Renal pelvis (tissue), 12 donors: ENCODE results near the gene ZNF611. TPM values are rescaled to one million over a fixed set of nuclear protein-coding genes. Genes with fewer than 3 reads are reported as not detected.
"Not testable (repeated sequence)": the region's sequence is repeated elsewhere in the genome, so short reads cannot be mapped to it uniquely, and the experiment has no call there.

ENCODE experiments used
- DNase-seq: peaks from one replicate; pipeline ENCODE4 v3.0.0-alpha.2; 2013
- long read RNA-seq, 16 experiments: transcript quantifications; one replicate each; lab custom pipeline, GENCODE V29; 2026
- polyA plus RNA-seq, 3 donors: library from polyadenylated mRNA; unstranded; fragments of 120-200 nt; gene quantifications; one replicate each; pipeline ENCODE4 v1.2.1, GENCODE V29; 2013; ENCODE audit not compliant: insufficient read length in 3 of 3

The ZNF611 gene
- 10 to 100 TPM; 14.8 to 33.3 (median 27.2) TPM for polyA plus RNA-seq
- long read RNA-seq, donor 1, result 0 reads
- long read RNA-seq, donor 2, partial matches to known transcripts, result 0 of 1 reads
- long read RNA-seq, donor 2, other reads (novel, unspliced or antisense), result 0 of 1 reads
- long read RNA-seq, donor 3, result 0 reads
- long read RNA-seq, donor 4, result 0 reads
- long read RNA-seq, donor 5, result 0 reads
- long read RNA-seq, donor 6, full-length matches to known transcripts, result 1 of 1 reads
- long read RNA-seq, donor 6, partial matches to known transcripts, result 0 of 1 reads
- long read RNA-seq, donor 6, other reads (novel, unspliced or antisense), result 0 of 1 reads
- long read RNA-seq, donor 7, full-length matches to known transcripts, result 2 of 2 reads
- long read RNA-seq, donor 7, partial matches to known transcripts, result 0 of 2 reads
- long read RNA-seq, donor 7, other reads (novel, unspliced or antisense), result 0 of 2 reads
- long read RNA-seq, donor 8, full-length matches to known transcripts, result 2 of 2 reads
- long read RNA-seq, donor 8, partial matches to known transcripts, result 0 of 2 reads
- long read RNA-seq, donor 8, other reads (novel, unspliced or antisense), result 0 of 2 reads
- long read RNA-seq, donor 9, result 0 reads
- long read RNA-seq, donor 10, result 0 reads
- long read RNA-seq, donor 11, result 0 reads
- long read RNA-seq, donor 12, full-length matches to known transcripts, result 1 of 1 reads
- long read RNA-seq, donor 12, partial matches to known transcripts, result 0 of 1 reads
- long read RNA-seq, donor 12, other reads (novel, unspliced or antisense), result 0 of 1 reads
- long read RNA-seq, donor 13, full-length matches to known transcripts, result 4 of 4 reads
- long read RNA-seq, donor 13, partial matches to known transcripts, result 0 of 4 reads
- long read RNA-seq, donor 13, other reads (novel, unspliced or antisense), result 0 of 4 reads
- long read RNA-seq, donor 14, full-length matches to known transcripts, result 2 of 2 reads
- long read RNA-seq, donor 14, partial matches to known transcripts, result 0 of 2 reads
- long read RNA-seq, donor 14, other reads (novel, unspliced or antisense), result 0 of 2 reads
- long read RNA-seq, donor 15, full-length matches to known transcripts, result 2 of 2 reads
- long read RNA-seq, donor 15, partial matches to known transcripts, result 0 of 2 reads
- long read RNA-seq, donor 15, other reads (novel, unspliced or antisense), result 0 of 2 reads
- long read RNA-seq, donor 16, partial matches to known transcripts, result 0 of 1 reads
- long read RNA-seq, donor 16, other reads (novel, unspliced or antisense), result 0 of 1 reads

DNA sequence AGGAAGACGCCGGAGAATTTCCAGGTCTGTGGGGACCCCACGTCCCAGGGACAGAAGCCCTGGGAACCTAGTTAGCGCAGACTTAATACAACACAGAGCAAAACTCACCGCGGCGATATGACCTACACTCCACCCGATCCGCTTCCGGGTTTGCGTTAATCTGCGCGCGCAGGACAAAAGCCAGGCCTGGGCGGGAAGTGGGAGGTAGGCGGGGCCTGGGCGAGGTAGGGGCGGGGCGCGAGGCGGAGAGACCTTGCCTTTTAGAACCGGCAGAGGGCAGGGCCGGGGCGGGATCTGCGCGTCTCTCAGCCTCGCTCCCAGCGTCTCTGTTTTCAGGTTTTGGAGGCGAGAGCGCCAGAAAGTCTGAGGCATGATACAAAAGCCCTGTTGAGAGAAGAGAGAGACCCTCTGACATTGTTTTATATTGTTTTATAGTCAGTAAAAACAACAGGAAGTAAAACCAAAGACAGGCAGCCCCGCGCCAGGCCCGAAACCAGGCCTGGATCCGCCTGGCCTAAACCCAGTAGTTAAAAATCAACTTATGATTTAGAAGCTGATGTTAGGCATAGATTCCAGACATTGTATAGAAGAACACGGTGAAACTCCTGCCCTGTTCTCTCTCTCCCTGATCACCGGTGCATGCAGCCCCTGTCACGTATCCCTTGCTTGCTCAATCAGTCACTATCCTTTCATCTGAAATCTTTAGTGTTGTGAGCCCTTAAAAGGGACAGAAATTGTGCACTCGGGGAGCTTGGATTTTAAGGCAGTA lies at the start of gene ZNF611:
TSS of gene ZNF611 (minus strand) at position 152 of the 769 bp plus-strand sequence. CDS start 19,150 bp downstream, outside the sequence.
- DNase-seq, result peak; percentile 95

DNA sequence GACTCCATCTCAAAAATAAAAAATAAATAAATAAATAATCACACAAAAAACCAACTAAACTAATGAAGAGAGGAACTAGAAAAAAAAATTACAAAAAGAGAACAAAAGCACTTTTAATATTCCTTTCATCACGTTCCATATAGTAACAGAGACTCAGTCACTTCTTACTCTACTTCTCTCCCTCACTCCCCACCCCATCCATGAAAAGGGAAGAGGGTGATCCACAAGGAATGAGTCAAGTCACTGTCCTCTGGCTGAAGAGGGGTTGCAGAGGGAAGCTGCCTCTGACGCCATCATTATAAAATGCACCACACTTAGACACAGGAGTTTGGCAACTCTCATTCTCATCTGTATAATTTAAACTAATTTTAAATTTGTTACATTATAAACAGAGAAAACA lies 48.0 kb upstream of the ZNF611 start:
- not testable (repeated sequence) for DNase-seq

DNA sequence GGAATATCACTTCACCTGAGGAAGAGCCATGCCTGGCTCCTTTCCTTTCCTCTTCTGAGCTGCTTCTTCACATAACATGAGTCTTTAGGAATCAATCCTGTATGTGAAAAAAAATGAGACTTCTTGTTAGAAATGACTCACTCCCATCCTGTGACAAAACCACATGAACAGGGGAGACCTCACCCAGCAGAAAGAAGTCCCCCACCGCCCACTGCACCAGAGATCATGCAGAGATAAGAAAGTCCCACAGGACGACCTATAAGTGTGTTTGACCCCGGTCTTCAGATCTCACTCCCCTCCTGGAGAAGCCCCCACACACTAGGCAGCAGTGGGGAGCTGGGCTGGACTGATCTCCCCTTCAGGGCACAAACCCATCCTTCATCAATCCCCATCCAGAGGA lies 44.0 kb upstream of the ZNF611 start:
- no peak for DNase-seq

DNA sequence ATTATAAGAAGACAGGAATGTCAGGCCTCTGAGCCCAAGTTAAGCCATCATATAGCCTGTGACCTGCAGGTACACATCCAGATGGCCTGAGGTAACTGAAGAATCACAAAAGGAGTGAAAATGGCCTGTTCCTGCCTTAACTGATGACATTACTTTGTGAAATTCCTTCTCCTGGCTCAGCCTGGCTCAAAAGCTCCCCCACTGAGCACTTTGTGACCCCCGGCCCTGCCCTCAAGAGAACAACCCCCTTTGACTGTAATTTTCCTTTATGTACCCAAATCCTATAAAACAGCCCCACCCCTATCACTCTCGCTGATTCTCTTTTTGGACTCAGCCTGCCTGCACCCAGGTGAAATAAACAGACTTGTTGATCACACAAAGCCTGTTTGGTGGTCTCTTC lies 21.6 kb upstream of the ZNF611 start:
- DNase-seq, result not testable (repeated sequence)

DNA sequence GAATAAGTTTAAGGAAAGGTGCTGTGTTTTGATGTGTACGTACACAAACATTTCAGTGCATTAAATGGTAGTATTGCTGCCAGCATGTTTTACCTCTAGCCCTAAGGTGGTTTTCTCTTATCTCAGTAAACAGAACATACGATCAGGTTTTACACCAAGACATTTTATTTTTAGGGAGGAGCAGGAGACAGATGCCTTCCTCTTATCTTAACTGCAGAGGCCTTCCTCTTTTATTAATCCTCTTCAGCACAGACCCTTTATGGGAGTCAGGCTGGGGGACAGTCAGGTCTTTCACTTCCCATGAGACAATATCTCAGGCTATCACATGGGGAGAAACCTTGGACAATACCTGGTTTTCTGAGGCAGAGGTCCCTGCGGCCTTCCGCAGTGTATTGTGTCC lies 14.9 kb upstream of the ZNF611 start:
- no peak for DNase-seq

DNA sequence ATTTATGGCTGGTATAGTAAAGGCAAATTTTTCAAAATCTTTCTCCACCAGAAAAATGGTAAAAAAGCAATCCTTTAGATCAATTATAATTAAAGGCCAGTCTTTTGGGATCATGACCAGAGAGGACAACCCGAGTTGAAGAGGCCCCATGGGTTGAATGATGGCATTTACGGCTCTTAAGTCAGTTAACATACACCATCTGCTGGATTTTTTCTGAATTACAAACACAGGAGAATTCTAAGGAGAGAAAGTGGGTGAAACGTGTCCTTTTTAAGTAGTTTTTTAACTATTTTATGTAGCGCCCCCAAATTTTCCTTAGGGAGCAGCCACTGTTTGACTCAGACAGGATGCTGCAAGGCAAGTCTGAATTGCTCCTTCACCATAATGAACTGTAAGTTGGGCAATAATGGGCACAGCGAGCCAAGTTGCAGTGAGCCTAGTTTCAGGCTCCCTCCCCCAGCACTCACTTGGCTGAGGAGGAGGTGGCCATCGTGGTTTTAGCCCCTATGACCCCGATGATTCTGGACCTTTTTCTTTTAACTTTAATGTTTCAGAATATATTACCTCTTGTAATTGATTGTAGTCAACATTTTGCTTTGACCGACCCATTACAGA lies 13.6 kb upstream of the ZNF611 start:
- DNase-seq, result peak; percentile 39

DNA sequence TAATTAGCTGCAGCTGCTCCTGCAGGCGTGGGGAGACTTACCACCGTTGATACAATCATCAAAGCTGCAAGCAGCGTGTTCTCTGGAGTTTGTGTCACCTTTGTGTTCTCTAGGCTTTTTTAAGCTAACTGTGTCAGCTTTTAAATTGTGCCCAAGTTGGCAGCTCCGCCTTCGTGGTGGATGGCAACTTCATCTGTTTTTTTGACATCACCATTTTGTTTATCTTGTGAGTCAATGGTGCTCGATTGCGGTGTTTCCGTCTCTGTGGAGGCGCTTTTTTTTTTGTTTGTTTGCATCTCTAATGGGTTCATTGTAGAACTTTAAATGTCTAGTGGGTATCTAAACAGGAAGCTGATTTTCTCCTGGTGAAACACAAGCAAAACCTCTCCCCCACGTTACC lies 11.1 kb upstream of the ZNF611 start:
- not testable (repeated sequence) for DNase-seq

DNA sequence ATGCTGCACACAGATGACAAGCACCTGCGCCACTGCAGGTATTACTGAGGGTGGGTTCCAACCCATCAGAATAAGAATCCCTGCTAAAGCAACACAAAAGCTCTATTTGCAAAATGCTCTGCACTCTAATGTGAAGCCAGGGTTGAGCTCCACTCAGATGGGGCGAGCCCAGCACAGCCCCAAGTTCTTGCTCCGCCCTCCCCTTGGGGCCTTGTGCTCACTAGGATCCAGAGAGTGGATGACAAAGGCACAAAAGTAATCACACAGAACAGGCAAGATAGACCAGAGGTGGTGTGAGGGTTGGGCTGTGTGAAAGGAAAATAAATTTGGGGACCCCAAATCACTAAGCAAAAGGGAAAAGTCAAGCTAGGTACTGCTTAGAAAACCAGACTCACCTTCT lies 8.2 kb upstream of the ZNF611 start:
- no peak for DNase-seq

DNA sequence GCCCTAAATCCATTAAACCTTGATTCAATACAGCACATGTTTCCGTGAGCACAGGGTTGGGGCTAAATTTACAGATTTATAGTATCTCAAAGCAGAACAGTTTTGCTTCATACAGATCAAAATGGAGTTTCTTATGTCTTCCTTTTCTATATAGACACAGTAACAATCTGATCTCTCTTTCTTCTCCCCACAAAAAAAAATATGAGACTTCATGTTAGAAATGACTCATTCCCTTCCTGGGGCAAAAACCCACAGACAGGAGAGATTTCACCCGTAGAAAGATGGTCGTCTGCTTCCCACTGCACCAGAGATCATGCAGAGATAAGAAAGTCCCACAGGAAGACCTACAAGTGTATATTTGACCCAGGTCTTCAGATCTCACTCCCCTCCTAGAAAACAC lies 7.7 kb upstream of the ZNF611 start:
- no peak for DNase-seq

DNA sequence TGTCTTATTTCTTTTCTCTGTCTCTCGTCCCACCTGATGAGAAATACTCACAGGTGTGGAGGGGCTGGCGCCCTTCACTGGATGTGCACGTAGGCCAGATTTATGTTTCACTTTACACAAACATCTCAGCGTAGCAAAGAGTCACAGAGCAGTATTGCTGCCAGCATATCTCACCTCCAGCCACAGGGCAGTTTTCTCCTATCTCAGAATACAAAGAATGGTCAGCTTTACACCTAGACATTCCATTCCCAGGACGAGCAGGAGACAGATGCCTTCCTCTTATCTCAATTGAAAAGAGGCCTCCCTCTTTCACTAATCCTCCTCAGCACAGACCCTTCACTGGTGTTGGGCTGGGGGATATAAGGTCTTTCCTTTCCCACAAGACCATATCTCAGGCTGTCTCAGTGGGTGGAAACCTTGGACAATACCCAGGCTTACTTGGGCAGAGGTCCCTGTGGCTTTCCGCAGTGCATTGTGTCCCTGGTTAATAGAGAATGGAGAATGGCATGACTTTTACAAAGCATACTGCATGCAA lies 7.2 kb upstream of the ZNF611 start:
- DNase-seq, result no peak

DNA sequence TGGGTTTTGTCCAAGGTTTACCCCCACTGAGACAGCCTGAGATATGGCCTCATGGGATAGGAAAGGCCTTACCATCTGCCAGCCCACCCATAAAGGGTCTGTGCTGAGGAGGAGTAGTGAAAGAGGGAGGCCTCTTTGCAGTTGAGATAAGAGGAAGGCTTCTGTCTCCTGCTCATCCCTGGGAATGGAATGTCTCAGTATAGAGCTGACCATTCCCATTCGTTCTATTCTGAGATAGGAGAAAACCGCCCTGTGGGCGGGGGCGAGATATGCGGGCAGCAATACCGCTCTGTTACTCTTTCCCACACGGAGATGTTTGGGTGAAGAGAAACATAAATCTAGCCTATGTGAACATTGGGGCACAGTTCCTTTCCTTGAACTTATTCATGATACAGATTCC lies 6.5 kb upstream of the ZNF611 start:
- DNase-seq, result not testable (repeated sequence)

DNA sequence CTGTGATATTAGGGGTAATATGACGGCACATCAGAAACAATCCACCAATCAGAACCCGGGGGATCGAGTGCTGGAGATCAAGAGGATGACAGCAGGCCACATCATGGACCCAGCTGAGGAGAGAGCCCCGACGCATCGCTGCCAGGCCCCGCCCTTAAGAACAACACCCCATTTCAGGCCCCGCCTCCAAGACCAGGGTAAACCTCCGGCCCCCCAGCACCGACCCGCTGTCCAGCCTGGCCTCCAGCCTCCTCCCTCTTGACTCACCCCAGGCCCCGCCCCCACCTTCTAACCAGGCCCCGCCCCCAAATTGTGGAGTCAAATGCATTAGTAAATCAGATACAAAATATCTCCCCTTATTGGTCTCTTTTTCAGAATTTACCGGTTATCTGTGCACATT lies 4.7 kb upstream of the ZNF611 start:
- no peak for DNase-seq

DNA sequence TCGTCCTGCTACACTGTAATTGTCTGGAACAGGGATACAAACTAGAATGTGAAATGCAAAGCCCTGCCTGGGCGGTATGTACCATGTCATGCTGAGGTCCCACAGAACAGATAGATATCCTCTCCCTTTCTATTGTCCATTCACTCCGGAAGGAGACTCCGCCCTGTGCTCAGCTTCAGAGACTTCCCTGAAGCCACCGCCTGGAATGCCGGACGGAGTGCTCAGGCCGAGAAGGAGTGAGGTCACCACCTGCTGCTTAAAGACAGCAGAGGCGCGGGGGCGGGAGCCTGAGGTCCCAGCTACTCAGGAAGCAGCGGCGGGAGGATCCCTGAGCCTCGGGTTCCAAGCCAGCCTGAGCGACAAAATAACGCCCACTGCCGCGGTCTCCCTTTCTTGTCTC lies 890 bp upstream of the ZNF611 start:
- DNase-seq, result peak; percentile 70

DNA sequence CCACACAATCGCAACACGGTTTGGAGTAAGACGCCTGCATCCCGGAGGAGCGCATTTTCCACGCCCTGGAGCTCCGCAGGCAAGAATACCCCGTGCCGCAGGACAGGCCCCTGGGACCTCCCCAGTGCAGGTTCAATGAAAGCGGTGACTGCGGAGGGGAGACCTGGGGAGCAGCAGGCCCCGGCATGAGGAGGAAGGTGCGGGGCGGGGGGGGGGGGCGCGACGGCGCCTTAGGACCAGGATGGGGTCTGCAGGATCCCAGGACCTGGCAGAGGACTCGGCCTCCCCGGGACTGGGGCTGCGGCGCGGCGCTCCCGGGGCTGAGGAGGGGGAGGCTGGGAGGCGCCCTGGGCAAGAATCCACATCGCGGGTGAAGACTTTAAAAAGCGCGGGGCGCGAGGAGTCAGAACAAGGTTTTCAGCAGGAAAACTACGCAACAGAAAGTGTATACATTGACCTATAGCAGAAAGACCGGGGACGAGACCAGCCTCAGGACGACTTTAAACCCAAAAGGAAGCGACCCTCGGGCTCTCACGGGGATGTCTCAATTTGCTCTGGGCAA lies 432 bp downstream of the ZNF611 start:
- DNase-seq, result no peak

DNA sequence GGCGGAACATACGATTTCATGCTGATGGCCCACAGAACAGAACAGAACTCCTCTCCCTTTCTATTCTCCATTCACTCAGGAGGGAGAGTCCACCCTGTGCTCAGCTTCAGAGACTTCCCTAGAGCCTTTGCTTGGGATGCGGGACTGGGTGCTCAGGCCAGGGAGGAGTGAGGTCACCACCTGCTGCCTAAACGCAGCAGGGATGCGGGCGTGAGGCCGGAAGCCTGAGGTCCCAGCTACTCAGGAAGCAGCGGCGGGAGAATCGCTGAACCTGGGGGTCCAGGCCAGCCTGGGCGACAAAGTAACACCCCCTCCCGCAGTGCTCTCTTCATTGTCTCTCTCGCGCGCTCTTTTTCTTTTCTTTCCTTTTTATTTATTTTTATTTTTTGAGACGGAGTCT lies 8.8 kb downstream of the ZNF611 start:
- not testable (repeated sequence) for DNase-seq

DNA sequence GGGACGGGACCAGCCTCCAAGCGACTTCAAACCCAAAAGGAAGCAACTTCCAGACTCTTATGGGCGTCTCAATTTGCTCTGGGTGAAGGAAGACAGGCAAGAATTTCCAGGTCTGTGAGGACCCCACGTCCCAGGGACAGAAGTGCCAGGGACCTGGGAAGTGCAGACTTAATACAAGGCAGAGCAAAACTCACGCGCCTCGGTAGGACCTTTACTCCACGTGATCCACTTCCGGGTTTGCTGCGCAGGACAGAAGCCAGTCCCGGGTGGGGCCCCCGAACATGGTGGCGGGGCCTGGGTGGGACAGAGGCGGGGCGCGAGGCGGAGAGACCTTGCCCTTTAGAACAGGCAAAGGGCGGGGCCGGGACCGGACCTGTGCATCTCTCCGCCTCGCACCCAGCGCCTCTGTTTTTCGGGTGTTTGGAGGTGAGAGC lies 9.3 kb downstream of the ZNF611 start:
- DNase-seq, result no peak

DNA sequence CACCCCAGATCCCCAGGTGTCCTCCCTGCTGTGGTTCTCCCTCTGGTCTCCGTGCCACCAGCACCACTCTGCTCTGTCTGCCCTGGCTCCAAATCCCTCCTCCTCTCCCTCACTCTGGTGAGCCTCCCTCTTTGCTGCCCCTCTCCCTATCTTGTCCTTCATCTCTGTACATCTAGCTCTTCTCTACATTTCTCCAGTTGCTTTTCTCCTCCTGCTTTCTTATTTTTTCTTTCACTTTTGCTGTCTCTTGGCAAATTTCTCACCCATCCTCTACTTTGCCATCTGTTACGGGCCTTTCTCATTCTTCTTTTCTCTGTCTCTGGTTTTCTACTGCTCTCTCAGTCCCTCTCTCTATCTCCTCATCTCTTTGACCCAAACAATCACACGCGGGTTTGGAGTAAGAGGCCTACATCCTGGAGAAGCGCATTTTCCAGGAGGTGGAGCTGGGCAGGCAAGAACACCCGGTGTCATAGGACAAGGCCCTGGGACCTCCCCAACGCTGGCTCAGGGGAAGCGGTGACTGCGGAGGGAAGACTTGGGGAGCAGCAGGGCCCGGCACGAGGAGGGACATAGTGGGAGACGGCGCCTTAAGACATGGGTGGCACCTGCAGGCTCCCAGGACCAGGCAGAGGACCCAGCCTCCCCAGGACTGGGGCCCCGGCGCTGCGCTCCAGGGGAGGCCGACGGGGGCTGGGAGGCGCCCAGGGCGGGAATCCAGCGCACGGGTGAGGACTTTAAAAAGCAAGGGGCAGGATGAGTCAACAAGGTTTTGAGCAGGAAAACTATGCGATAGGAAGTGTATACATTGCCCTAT lies 9.9 kb downstream of the ZNF611 start:
- no peak for DNase-seq

DNA sequence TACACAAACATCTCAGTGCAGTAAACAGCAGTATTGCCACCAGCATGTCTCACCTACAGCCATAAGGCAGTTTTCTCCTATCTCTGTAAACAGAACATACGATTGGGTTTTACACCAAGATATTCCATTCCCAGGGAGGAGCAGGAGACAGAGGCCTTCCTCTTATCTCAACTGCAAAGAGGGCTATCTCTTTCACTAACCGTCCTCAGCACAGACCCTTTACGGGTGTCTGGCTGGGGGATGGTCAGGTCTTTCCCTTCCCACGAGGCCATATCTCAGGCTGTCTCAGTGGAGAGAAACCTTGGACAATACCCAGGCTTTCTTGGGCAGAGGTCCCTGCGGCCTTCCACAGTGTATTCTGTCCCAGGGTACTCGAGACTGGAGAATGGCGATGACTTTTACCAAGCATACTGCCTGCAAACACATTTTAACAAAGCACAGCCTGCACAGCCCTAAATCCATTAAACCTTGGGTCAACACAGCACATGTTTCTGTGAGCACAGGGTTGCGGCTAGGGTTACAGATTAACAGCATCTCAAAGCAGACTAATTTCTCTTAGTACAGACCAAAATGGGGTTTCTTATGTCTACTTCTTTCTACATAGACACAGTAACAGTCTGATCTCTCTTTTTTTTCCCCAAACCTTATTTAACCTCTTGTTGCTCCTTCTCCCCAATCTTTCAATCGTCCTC lies 10.8 kb downstream of the ZNF611 start:
- DNase-seq, result not testable (repeated sequence)
